Activated CD8-positive, alpha-beta T cell treated with anti-CD3 and anti-CD28 coated beads for 36 hours (primary cell): ENCODE data around the gene CCDC88B. TPM values are rescaled to one million over a fixed set of nuclear protein-coding genes. Genes with fewer than 3 reads are reported as not detected.

Experiments used
- ATAC-seq: fragments of 200-7000 bp; cut with Tn5 transposase; one replicate; pipeline ENCODE4 v1.10.0; 2021; ENCODE audit warnings: mild to moderate bottlenecking, moderate library complexity
- CTCF ChIA-PET: fragments of 350-600 bp; sonication (Branson Sonifier 250); formaldehyde crosslinking; loops from one replicate; lab custom pipeline; 2021; ENCODE audit warnings: antibody characterized with exemption; lab: Charles Lee
- POLR2A ChIA-PET: fragments of 350-600 bp; sonication (Branson Sonifier 250); formaldehyde crosslinking; loops from one replicate; lab custom pipeline; 2021; ENCODE audit warnings: antibody characterized with exemption; lab: Charles Lee
- DNase-seq: peaks from one replicate; pipeline ENCODE4 v3.0.0-alpha.2; 2020
- H3K27ac Mint-ChIP-seq: one replicate; pipeline ENCODE4 v1.8.0; 2021; ENCODE audit warnings: mild to moderate bottlenecking, mixed read lengths
- H3K27me3 Mint-ChIP-seq: one replicate; pipeline ENCODE4 v1.8.0; 2021; ENCODE audit warnings: mixed read lengths
- H3K36me3 Mint-ChIP-seq: one replicate; pipeline ENCODE4 v1.8.0; 2021; ENCODE audit warnings: low read depth, mixed read lengths
- H3K4me1 Mint-ChIP-seq: one replicate; pipeline ENCODE4 v1.8.0; 2021; ENCODE audit warnings: low read depth, mixed read lengths
- H3K4me3 Mint-ChIP-seq: one replicate; pipeline ENCODE4 v1.8.0; 2021; ENCODE audit warnings: mild to moderate bottlenecking, moderate library complexity, mixed read lengths
- H3K9me3 Mint-ChIP-seq: one replicate; pipeline ENCODE4 v1.8.0; 2021; ENCODE audit warnings: mixed read lengths
- intact Hi-C: fragments of 100-400 bp; cut with micrococcal nuclease; formaldehyde crosslinking; loops from one replicate; pipeline ENCODE4 v1.10.0; 2022
- total RNA-seq, 2 experiments: library from RNA; stranded (reverse); gene quantifications; one replicate each; pipeline ENCODE4 v1.2.3, GENCODE V29; 2021
- TF ChIP-seq, protein P1 (sequence below): fragments of 200-600 bp; IDR thresholded peaks from one replicate; pipeline ENCODE4 v1.8.0; 2022; ENCODE audit warnings: antibody characterized with exemption, mild to moderate bottlenecking

Gene CCDC88B
- total RNA-seq, 2 experiments from 2014 or later, result 65.8 to 76.1 TPM

DNA sequence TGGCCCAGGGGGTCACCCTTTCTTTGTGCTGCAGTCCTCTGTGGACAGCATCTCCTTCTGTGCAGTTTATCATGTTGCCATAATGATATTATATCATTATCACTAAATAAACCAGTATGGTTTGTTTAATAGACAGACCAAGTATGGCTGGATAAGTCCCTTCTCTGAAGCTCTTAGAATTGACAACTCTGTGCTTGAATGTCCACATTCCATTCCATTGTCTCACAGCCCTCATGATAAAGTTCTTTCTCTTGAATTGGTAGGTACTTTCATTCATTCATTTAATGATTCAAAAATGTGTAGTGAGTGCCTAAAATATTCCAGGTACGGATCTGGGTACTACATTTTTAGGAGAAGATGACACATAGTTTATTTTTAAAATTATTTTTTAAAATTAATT lies 26.7 kb downstream of the CCDC88B start:
- ChIA-PET POLR2A (no interaction called here), CTCF (interaction anchor here (1.8 kb wide), 1 partner anchor 82 kb away, joined by 5 read pairs; no protein-coding TSS in a partner anchor)
- DNase-seq, result no peak
- H3K27ac Mint-ChIP-seq, result no peak overlapping the region
- H3K27me3 Mint-ChIP-seq, result no peaks in the 10 kb centered on the region
- TF ChIP-seq, protein P1, sequence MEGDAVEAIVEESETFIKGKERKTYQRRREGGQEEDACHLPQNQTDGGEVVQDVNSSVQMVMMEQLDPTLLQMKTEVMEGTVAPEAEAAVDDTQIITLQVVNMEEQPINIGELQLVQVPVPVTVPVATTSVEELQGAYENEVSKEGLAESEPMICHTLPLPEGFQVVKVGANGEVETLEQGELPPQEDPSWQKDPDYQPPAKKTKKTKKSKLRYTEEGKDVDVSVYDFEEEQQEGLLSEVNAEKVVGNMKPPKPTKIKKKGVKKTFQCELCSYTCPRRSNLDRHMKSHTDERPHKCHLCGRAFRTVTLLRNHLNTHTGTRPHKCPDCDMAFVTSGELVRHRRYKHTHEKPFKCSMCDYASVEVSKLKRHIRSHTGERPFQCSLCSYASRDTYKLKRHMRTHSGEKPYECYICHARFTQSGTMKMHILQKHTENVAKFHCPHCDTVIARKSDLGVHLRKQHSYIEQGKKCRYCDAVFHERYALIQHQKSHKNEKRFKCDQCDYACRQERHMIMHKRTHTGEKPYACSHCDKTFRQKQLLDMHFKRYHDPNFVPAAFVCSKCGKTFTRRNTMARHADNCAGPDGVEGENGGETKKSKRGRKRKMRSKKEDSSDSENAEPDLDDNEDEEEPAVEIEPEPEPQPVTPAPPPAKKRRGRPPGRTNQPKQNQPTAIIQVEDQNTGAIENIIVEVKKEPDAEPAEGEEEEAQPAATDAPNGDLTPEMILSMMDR, result no peak
- H3K4me1 Mint-ChIP-seq, result peaks cover 5% of the 10 kb centered on the region
- intact Hi-C loops, result no loop called here
- H3K4me3 Mint-ChIP-seq, result no peak overlapping the region
- H3K36me3 Mint-ChIP-seq, result peaks cover 51% of the 10 kb centered on the region
- no peak for ATAC-seq
- H3K9me3 Mint-ChIP-seq, result no peaks in the 10 kb centered on the region

GRCh38 chr11:64367931-64368672 lies 28.1 kb downstream of the CCDC88B start:
- H3K4me1 Mint-ChIP-seq, result peaks cover 3% of the 10 kb centered on the region
- DNase-seq (no peak), ATAC-seq (no peak)
- no peak overlapping the region for H3K27ac Mint-ChIP-seq
- no peaks in the 10 kb centered on the region for H3K27me3 Mint-ChIP-seq
- no peaks in the 10 kb centered on the region for H3K9me3 Mint-ChIP-seq
- ChIA-PET POLR2A (interaction anchor here (1.1 kb wide), 1 partner anchor 16 kb away, joined by 3 read pairs; no protein-coding TSS in a partner anchor), CTCF (no interaction called here)
- intact Hi-C loops, result no loop called here
- H3K36me3 Mint-ChIP-seq, result peaks cover 38% of the 10 kb centered on the region
- TF ChIP-seq, protein P1, result no peak
- no peak overlapping the region for H3K4me3 Mint-ChIP-seq

- ChIA-PET POLR2A (interaction anchor here (1.1 kb wide), 1 partner anchor 17 kb away, joined by 3 read pairs; no protein-coding TSS in a partner anchor), CTCF (no interaction called here)
- DNase-seq (no peak), ATAC-seq (no peak)
- Mint-ChIP-seq H3K9me3 (no peaks in the 10 kb centered on the region), H3K36me3 (peaks cover 33% of the 10 kb centered on the region), H3K27ac (no peak overlapping the region), H3K4me1 (peaks cover 3% of the 10 kb centered on the region), H3K27me3 (no peaks in the 10 kb centered on the region), H3K4me3 (no peak overlapping the region)
- TF ChIP-seq, protein P1, result no peak
- intact Hi-C loops, result no loop called here
These were observed 28.7 kb downstream of the CCDC88B start for GRCh38 chr11:64368673-64369074.

GRCh38 chr11:64369440-64370421 lies 29.7 kb downstream of the CCDC88B start:
- Mint-ChIP-seq H3K27ac (no peak overlapping the region), H3K4me3 (no peak overlapping the region), H3K36me3 (peaks cover 30% of the 10 kb centered on the region), H3K4me1 (peaks cover 3% of the 10 kb centered on the region), H3K9me3 (no peaks in the 10 kb centered on the region), H3K27me3 (no peaks in the 10 kb centered on the region)
- CTCF ChIA-PET, result no interaction called here
- POLR2A ChIA-PET, result no interaction called here
- ATAC-seq (no peak), DNase-seq (no peak)
- TF ChIP-seq, protein P1, result no peak
- intact Hi-C loops, result no loop called here
